Skin epidermis (tissue), 12 donors: Measurements from ENCODE around the gene DPYD.
A peak's percentile ranks its signal among the peaks of the same experiment; 100 is the strongest.

ENCODE experiments used
- H3K27ac ChIP-seq, 21 experiments: fragments of 200-600 bp; sonication (generic) in 11 of 21; one replicate each; pipeline ENCODE4 v1.5.0; 2020; ENCODE audit warnings: mild to moderate bottlenecking in 3 of 21, inconsistent platforms in 2 of 21, moderate library complexity in 2 of 21
- H3K4me3 ChIP-seq, 7 experiments: fragments of 200-600 bp; sonication (generic) in 2 of 7; one replicate each; pipeline ENCODE4 v1.5.0; 2020; ENCODE audit warnings: inconsistent platforms in 2 of 7, mild to moderate bottlenecking in 2 of 7, moderate library complexity in 1 of 7

DPYD gene

DNA sequence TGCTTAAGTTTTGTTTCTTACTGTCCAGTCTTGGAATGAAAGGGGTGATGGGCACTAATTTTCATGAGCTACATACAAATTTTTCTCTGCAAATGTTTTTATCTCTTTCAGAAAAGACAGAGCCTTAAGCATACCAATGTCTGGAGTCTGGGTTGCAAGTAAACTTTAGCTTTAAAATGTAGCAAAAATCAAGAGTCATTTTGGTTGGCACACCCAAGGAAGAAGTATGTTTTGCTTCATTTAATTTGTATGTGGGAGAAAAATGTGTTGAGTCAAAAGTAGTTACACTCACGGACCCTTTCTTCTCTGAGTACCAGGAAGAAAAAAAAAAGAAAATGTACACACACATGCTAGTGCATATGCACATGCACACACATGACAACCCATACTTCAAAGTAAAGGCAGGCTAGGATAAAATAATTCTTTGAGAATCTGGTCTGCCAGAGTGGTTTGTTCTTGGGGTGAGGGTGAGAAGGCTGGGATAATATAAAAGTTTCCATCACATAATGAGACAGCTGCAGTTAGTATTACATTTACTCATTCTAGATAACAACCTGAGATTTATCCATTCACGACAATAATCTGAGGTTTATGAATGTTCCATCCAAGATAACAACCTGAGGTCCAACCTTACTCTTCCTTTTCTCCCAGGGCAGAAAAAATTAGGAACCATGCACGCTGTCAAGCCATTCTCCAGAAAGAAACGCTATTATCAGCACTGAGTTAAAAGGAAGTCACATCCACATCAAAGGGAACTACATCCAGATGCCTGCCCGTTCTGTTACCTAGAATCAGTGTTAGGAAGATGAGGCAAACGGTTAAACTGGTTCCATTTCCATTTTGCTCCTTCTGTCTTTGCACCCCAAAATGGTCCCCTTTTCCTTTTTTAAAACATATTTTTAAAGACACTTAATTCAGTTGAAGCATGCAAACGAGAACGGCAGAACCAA, 9.3 kb downstream of the DPYD start:
- Histone ChIP-seq H3K27ac (no peak overlapping the region), H3K4me3 (no peak overlapping the region)

GRCh38 chr1:97909266-97909665, 11.6 kb downstream of the DPYD start:
- no peak overlapping the region for H3K4me3 ChIP-seq
- peak overlapping the region in 1 of 21 experiments; percentile 0 for H3K27ac ChIP-seq

DNA sequence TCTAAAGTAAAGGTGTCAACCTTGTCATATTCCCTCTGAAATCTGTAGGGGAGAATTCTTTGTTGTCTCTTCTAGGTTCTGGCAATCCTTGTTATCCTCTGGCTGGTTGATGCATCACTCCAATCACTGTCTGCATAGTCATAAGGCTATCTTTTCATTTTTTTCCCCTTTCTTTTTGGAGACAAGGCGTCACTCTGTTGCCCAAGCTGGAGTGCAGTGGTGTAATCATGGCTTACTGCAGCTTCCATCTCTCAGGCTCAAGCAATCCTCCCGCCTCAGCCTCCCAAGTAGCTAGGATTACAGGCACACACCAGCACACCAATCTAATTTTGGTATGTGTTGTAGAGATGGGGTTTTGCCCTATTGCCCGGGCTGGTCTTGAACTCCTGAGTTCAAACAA, 12.9 kb downstream of the DPYD start:
- H3K4me3 ChIP-seq = no peak overlapping the region
- H3K27ac ChIP-seq = peak overlapping the region in 2 of 21 experiments; percentile 3 to 11

DNA sequence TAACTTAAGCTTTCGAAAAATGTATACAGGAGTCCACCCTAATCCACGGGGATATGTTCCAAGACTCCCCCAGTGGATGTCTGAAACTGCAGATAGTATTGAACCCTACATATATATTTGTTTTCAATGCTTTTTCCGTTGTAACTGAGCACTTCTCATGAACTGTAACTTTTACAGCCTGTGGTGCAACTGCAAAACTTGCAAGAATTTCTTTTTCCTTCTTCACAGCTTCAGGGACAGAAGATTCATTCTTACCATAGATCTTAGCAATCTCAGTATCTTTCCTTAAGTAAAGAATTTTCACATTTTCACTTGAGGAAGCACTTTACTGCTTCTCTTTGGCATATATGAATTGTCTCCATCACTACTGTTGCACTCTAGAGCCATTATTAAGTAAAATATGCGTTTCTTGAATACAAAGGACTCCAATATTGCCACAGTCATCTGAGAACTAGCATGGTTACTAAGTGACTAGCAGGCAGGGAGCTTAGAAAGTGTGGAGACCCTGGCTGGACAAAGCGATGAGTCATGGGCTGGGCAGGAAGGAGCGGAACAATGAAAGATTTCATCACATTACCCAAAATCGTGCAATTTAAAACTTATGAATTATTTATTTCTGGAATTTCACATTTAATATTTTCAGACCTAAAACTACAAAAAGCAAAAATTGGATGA, 14.1 kb downstream of the DPYD start:
- H3K27ac ChIP-seq = peak overlapping the region in 6 of 21 experiments; percentile 17 to 41 (median 35)
- no peak overlapping the region for H3K4me3 ChIP-seq

DNA sequence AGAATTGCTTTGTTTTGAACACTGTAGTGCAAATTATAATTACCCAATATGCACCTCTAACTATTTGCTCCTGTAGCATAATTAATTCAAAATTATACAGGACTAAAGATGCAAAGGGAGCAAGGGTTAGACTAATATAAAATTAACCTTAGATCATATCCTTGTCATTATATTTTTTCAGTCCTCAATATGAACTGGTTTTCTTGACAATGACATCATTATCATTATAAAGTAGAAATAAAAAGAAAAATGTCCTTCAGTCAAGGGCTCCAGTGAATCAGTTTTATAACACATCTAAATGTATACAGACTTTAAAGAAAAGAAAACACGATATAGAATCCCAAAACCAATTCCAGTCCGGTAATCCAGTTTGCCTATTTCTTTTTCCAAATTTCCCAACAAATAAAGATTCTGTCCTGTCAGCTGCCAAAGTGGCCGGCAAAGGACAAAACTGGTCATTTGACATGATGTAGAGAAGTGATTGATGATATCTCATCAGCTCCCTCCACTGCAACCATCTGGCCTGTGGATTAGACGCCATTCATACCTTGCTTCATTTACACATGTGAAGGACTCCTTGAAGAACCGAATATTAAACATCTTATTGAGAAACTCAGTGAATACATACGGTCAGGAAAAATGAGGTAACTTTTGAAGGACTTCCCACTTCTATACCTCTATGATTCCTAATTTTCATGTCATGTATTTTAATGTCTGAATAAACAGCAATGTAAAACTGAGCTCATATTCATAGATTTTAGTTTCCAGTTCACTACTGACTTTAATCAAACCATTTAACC, 15.5 kb downstream of the DPYD start:
- peak overlapping the region in 2 of 21 experiments; percentile 52 to 59 for H3K27ac ChIP-seq
- no peak overlapping the region for H3K4me3 ChIP-seq

DNA sequence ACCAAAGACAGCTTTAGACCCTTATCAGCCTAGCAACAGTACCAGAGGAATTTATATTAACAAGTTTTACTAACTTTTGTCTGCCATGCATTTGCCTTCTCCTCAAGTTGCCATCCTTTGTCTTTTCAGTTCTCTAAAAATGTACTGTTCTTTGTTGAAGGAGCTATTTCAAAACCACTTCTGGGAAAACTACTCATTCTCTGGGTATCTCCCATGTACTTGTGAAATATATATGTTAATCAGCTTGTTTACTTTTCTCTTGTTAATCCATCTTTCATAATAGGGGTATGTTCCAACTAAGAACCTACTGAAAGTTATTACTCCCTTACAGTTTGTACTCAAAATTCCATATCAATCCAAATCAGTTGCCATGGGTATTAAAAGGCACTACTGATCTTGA, 16.3 kb downstream of the DPYD start:
- Histone ChIP-seq H3K4me3 (no peak overlapping the region), H3K27ac (peak overlapping the region in 8 of 21 experiments; percentile 17 to 68 (median 39))

DNA sequence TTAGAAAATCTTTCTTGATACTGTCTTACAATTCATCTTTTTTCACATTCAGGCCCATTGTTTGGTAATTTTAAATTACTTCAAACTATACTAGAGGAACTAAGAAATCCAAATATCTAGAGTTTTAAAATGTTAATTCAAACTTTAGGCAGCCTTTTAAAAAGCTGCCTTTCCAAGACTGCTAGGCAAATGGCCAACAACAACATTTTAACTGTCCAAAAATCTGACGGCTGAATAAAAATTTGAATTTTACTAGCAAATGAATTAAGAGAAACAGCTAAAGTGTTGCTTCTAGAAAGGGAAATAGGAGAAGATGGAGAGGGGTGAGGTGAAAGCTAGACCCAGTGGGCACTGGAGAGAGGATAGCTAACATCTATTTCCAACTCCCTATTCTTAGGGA, 17.2 kb downstream of the DPYD start:
- Histone ChIP-seq H3K4me3 (no peak overlapping the region), H3K27ac (peak overlapping the region in 10 of 21 experiments; percentile 4 to 68 (median 31))

- Histone ChIP-seq H3K4me3 (no peak overlapping the region), H3K27ac (peak overlapping the region in 4 of 21 experiments; percentile 7 to 65 (median 41))
Measured at GRCh38 chr1:97902067-97902466, 18.8 kb downstream of the DPYD start.

- peak overlapping the region in 7 of 21 experiments; percentile 3 to 65 (median 26) for H3K27ac ChIP-seq
- H3K4me3 ChIP-seq = no peak overlapping the region
Measured at GRCh38 chr1:97901017-97901658, 19.7 kb downstream of the DPYD start.

DNA sequence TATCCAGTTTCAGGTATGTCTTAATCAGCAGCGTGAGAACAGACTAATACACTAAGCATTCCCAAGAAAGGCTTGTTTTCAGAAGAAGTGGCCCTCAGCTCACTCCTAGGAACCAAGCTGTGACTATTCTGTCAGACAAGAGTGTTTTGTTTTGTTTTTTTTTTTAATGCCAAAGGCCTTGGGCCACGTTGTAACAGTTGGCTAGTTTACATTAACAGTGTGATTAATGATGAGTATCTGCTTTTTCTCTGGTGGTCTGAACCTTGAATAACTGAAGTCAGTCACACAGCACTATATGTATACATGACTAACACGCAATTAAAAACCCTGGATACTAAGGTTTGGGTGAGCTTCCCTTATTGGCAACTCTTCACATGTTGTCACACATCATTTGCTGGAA, 21.9 kb downstream of the DPYD start:
- no peak overlapping the region for H3K4me3 ChIP-seq
- H3K27ac ChIP-seq = no peak overlapping the region

DNA sequence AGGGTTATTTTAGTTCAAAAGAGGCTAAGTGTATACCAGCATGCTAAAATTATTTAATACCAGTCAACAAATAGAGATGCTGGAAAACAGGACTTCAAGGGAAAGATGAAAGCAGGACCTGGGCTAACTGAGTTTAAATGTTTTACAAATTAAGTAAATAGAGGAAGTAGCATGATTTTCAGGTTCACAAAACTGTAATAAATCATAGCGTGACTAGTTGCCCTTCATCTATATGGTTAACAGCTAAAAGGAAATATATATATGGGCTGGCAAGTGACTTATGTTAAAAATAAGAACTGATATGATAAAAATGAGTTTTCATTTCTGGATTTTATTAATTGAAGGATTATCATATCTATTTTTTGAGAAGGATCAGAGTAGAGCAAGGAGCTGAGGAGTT, 25.6 kb downstream of the DPYD start:
- H3K4me3 ChIP-seq = no peak overlapping the region
- H3K27ac ChIP-seq = no peak overlapping the region

DNA sequence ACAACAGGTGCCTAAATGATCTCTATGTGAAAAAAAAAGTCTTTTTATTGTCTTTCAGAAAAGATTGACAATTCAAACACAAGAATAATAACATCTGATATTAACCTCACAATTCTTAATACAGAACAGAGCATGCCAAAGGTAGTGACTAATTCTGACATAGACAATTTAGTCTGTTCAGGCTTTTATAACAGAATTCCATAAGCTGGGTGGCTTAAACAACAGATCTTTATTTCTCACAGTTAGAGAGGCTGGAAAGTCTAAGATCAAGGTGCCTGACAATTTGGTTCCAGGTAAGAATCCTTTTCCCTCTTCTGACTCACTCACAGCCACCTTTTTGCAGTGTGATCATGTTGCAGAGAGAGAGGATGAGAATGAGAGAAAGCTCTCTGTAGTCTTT, 27.0 kb downstream of the DPYD start:
- Histone ChIP-seq H3K27ac (no peak overlapping the region), H3K4me3 (no peak overlapping the region)

DNA sequence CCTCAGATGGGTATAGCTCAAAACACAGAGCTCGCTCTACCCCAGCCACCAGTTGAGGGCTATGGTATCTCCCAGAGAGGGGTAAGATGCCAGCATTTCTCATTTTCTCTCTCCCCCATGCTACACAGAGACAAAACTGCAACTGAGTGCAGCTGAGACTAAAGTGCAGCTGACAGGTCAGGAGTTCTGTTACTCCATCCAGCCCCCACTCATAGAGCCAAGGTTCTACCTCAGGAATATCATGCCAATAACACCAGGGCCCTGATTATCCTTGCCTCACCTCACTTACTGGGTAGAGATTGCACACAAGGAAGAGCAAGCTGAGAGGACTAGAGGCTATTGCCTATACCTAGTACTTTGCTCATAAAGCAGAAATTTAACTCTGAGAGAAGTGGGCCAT, 34.6 kb downstream of the DPYD start:
- Histone ChIP-seq H3K4me3 (no peak overlapping the region), H3K27ac (no peak overlapping the region)

GRCh38 chr1:97883823-97884222, 37.0 kb downstream of the DPYD start:
- H3K4me3 ChIP-seq = no peak overlapping the region
- H3K27ac ChIP-seq = no peak overlapping the region

DNA sequence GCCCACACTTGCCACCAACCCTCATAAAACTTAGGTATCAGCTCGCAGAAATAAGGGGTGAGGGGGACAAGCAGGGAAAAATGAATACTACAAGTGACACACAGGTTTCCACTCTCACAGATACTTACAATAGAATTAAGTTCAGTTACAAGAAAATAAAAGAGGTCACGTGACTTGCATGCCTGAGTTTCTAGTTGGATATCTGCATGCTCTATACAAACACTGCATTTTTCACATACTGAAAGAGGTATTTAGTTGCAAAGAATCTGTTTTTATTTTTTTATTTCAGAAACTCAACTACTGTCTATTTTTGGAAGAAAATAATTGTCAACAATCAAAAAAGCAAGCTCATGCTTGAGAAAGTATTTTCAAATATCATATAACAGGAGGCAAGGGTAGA, 43.5 kb downstream of the DPYD start:
- H3K27ac ChIP-seq = no peak overlapping the region
- H3K4me3 ChIP-seq = no peak overlapping the region

GRCh38 chr1:97875996-97876395, 44.8 kb downstream of the DPYD start:
- no peak overlapping the region for H3K4me3 ChIP-seq

DNA sequence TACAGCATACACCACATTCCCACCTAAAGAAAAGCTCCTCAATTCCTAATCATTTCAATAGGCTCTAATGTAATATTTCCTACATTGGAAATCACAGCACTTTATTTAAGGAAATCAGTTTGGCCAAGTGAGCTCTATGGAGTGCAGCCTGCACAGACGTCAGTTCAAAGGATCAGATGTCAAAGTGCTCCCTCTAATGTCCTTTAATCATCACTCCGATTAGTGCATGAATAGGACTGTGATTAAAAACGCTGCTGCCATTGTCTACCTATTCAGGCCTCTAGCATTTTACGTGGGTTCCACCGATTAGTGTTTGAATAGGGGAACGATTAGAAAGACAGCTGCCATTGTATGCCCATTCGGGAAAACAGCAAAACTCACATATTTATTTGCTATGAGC, 50.2 kb downstream of the DPYD start:
- Histone ChIP-seq H3K4me3 (no peak overlapping the region), H3K27ac (no peak overlapping the region)

More at GRCh38 chr1:97875996-97876395, 44.8 kb downstream of the DPYD start:
- no peak overlapping the region for H3K27ac ChIP-seq

DNA sequence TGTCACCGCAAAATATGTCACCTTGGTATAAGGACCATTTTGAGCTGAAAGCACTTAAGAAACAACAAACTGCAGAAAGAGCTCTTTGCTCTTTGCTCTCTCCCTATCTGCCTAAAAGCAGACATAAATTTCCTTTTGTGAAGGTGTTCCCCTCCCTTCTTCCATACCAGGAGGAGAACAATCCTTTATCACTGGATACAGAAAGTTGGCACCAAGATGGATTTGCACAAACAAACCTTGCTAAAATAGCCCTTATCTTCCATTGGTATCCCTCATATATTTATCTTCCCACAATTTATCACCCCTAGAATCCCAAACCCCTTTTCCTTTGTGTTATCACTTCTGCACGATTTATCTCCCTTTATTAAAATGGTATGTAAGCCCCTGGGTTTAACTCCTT, 51.4 kb downstream of the DPYD start:
- Histone ChIP-seq H3K27ac (no peak overlapping the region), H3K4me3 (no peak overlapping the region)

GRCh38 chr1:97867127-97867526, 53.7 kb downstream of the DPYD start:
- no peak overlapping the region for H3K27ac ChIP-seq
- no peak overlapping the region for H3K4me3 ChIP-seq

DNA sequence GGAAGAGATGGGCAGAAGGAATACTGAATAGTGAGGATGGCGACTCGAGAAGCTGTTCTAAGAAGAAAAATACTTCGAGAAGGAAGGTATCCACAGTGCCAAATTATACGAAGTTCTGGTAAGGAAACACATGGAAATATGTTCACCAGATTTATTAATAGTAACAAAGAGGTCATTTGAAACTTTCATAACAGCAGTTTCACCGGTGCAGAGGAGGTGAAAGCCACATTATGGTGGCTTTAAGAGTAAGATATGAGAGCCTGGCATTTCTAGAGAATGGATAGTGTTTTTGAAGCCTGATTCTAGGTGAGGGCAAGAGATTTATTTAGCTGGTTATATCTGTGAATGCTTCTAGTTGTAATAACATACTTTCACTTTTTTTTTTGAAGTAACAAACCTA, 56.2 kb downstream of the DPYD start:
- Histone ChIP-seq H3K27ac (no peak overlapping the region), H3K4me3 (no peak overlapping the region)
